ENCODE measurements around the gene PTPRG. TPM values are rescaled to one million over a fixed set of nuclear protein-coding genes. Genes with fewer than 3 reads are reported as not detected.
"Not testable (repeated sequence)": the region's sequence is repeated elsewhere in the genome, so short reads cannot be mapped to it uniquely, and the experiment has no call there.

The PTPRG gene
- total RNA-seq, 1 experiment from 2014 or later: 0.74 TPM

DNA sequence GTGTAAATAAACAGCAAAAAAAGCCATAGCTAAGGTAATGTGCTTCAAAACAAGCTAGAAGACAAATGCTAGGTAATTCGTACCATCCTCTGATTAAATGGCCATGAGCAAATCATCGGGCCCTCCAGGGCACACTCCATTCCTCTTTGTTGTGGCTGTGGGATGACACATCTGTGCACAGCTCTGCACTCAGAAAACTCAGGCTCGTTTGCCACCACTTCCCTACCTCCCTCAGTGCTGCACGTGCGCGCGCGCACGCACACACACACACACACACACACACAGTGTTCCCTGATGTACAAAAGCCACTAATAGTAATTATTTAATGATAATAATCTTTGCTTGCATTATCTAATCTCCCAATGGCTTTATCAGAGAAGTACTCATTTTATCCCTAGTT, 475.4 kb downstream of the PTPRG start:
- TF ChIP-seq REST (IDR thresholded peaks at IDR 0.05; ENCODE audit: insufficient read depth in 1 of 2, low read depth in 2 of 2, low read length in 1 of 2) (no peak), SIN3A (IDR thresholded peaks at IDR 0.05; ENCODE audit: borderline replicate concordance, insufficient read depth, low read depth, low read length) (no peak), TCF7L2 (IDR thresholded peaks at IDR 0.05; ENCODE audit: low read depth, low read length) (no peak), POLR2AphosphoS5 (IDR thresholded peaks at IDR 0.05; ENCODE audit: low read depth, low read length) (no peak)
- TF ChIP-seq, protein P1, sequence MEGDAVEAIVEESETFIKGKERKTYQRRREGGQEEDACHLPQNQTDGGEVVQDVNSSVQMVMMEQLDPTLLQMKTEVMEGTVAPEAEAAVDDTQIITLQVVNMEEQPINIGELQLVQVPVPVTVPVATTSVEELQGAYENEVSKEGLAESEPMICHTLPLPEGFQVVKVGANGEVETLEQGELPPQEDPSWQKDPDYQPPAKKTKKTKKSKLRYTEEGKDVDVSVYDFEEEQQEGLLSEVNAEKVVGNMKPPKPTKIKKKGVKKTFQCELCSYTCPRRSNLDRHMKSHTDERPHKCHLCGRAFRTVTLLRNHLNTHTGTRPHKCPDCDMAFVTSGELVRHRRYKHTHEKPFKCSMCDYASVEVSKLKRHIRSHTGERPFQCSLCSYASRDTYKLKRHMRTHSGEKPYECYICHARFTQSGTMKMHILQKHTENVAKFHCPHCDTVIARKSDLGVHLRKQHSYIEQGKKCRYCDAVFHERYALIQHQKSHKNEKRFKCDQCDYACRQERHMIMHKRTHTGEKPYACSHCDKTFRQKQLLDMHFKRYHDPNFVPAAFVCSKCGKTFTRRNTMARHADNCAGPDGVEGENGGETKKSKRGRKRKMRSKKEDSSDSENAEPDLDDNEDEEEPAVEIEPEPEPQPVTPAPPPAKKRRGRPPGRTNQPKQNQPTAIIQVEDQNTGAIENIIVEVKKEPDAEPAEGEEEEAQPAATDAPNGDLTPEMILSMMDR (IDR thresholded peaks at IDR 0.05): no peak
- BruUV-seq (replicated peaks): no TSS peak
- CTCF ChIA-PET: no interaction called here
- H3K4me3 ChIP-seq (ENCODE audit: low read depth in 2 of 2, low read length in 2 of 2): no peak overlapping the region
- H3K9me3 ChIP-seq (ENCODE audit: control insufficient read depth, insufficient read depth, low read depth, low read length): no peaks in the 10 kb centered on the region
- no peaks in the 10 kb centered on the region for H3K36me3 ChIP-seq (ENCODE audit: control insufficient read depth, insufficient read depth, low read length)
- H3K27ac ChIP-seq (ENCODE audit: low read length): no peak overlapping the region
- ATAC-seq (no peak), DNase-seq (ENCODE audit: low read depth, low spot score) (no peak)
- POLR2A ChIA-PET: no interaction called here
- H3K27me3 ChIP-seq (ENCODE audit: control insufficient read depth, insufficient read depth, low read length): no peaks in the 10 kb centered on the region
- intact Hi-C loops (cut with micrococcal nuclease; ENCODE audit: unreplicated experiment): no loop called here
- in situ Hi-C loops (cut with HindIII; ENCODE audit: low pct_unique_long_range_greater_than_20kb, low sequenced_read_pairs): no loop called here
- no peaks in the 10 kb centered on the region for H3K4me1 ChIP-seq (ENCODE audit: control insufficient read depth, insufficient read depth, low read length)

GRCh38 chr3:62038798-62039197, 477.4 kb downstream of the PTPRG start:
- CTCF ChIA-PET; in situ Hi-C loops (cut with HindIII; ENCODE audit: low pct_unique_long_range_greater_than_20kb, low sequenced_read_pairs); BruUV-seq (replicated peaks); H3K27me3 ChIP-seq (ENCODE audit: control insufficient read depth, insufficient read depth, low read length); H3K9me3 ChIP-seq (ENCODE audit: control insufficient read depth, insufficient read depth, low read depth, low read length); intact Hi-C loops (cut with micrococcal nuclease; ENCODE audit: unreplicated experiment); H3K27ac ChIP-seq (ENCODE audit: low read length); ATAC-seq; H3K4me3 ChIP-seq (ENCODE audit: low read depth in 2 of 2, low read length in 2 of 2); H3K4me1 ChIP-seq (ENCODE audit: control insufficient read depth, insufficient read depth, low read length); POLR2A ChIA-PET; DNase-seq (ENCODE audit: low read depth, low spot score); H3K36me3 ChIP-seq (ENCODE audit: control insufficient read depth, insufficient read depth, low read length): not testable (repeated sequence)

DNA sequence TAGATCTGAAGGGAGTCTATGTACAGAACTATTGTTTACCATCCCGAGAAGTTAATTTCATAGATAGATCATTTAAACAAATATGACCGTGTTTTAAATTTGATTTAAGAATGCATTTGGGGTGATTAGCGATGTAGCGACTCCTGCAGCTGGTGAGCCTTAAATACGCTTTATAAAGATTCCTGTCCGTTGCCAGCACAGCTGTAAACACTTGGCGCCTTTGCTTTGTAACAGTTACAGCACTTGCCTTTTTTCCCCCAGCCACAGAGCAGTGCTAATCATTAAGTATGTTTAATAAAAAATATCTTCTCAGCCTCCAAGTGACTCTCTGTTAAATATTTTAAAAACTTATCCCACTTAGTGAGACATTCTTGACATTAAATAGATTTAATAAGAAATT, 478.2 kb downstream of the PTPRG start:
- no peak for TF ChIP-seq SIN3A (IDR thresholded peaks at IDR 0.05; ENCODE audit: borderline replicate concordance, insufficient read depth, low read depth, low read length)
- no peak for TF ChIP-seq POLR2AphosphoS5 (IDR thresholded peaks at IDR 0.05; ENCODE audit: low read depth, low read length)
- no peak for TF ChIP-seq REST (IDR thresholded peaks at IDR 0.05; ENCODE audit: insufficient read depth in 1 of 2, low read depth in 2 of 2, low read length in 1 of 2)
- TF ChIP-seq, protein P1 (IDR thresholded peaks at IDR 0.05): no peak
- Histone ChIP-seq H3K4me3 (ENCODE audit: low read depth in 2 of 2, low read length in 2 of 2) (no peak overlapping the region), H3K27me3 (ENCODE audit: control insufficient read depth, insufficient read depth, low read length) (no peaks in the 10 kb centered on the region), H3K4me1 (ENCODE audit: control insufficient read depth, insufficient read depth, low read length) (no peaks in the 10 kb centered on the region), H3K9me3 (ENCODE audit: control insufficient read depth, insufficient read depth, low read depth, low read length) (no peaks in the 10 kb centered on the region), H3K27ac (ENCODE audit: low read length) (no peak overlapping the region), H3K36me3 (ENCODE audit: control insufficient read depth, insufficient read depth, low read length) (no peaks in the 10 kb centered on the region)
- BruUV-seq (replicated peaks): no TSS peak
- in situ Hi-C loops (cut with HindIII; ENCODE audit: low pct_unique_long_range_greater_than_20kb, low sequenced_read_pairs) (no loop called here), intact Hi-C loops (cut with micrococcal nuclease; ENCODE audit: unreplicated experiment) (no loop called here)
- DNase-seq (ENCODE audit: low read depth, low spot score) (no peak), ATAC-seq (no peak)
- ChIA-PET CTCF (no interaction called here), POLR2A (no interaction called here)

Data from Panc1 (cell line).